ENCODE results near the gene WDR45.

The WDR45 gene

DNA sequence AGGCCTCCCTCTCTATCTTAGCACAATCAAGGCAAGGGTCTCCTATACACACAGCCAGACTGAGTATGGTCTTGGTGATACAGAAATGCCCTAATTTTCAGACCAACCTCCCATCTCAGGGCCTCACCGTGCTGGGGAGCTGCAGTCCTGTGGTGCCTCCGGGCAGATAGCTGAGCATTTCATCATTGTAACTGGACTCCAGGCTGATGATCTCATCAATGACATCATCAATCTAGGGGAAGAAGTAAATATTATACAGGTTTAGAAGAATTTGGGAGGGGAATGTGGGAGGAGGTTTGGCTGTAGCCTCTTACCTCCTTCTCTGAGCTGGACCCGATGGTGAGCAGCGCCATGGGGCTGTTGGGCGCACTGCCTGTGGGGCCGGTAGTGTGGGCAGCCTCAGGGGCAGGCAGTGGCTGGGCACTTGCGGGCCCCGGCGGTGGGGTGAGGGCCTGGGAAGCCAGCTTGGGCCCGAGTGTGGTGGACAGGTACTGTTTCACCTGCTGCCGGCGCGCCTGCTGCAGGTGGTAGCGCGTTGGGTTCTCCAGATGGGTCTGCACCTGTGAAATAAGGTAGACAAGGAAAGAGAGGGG, 41.7 kb downstream of the WDR45 start:
- no peak overlapping the region for H3K4me3 ChIP-seq (ENCODE audit: low read depth, low read length)
- H3K36me3 ChIP-seq (ENCODE audit: control insufficient read depth in 2 of 2, insufficient read depth in 1 of 2, low read length in 2 of 2), result peaks cover 11 to 55% of the 10 kb centered on the region in 2 experiments; a peak in 2 of 3 replicates
- ChIA-PET POLR2A (no interaction called here), CTCF (interaction anchor here (1.4 kb wide), 1 partner anchor 18 kb away, joined by 4 read pairs; no protein-coding TSS in a partner anchor)
- H3K4me1 ChIP-seq (ENCODE audit: control insufficient read depth, insufficient read depth, low read length), result peaks cover 7% of the 10 kb centered on the region
- H3K9me3 ChIP-seq (ENCODE audit: control insufficient read depth, insufficient read depth, low read depth, low read length), result no peaks in the 10 kb centered on the region
- no peak overlapping the region for H3K27ac ChIP-seq (ENCODE audit: extremely low read depth, low read depth, low read length)
- TF ChIP-seq YY1 (tag by site-specific recombination; IDR thresholded peaks at IDR 0.05) (no peak), ZNF660 (tag by site-specific recombination; IDR thresholded peaks at IDR 0.05) (peak; percentile 61; the same call in 1 of the 2 replicates), ZNF658 (tag by site-specific recombination; IDR thresholded peaks at IDR 0.05) (no peak), ZNF24 (tag by site-specific recombination; IDR thresholded peaks at IDR 0.05) (peak; percentile 70; the same call in 1 of the 2 replicates), SP3 (tag by site-specific recombination; IDR thresholded peaks at IDR 0.05) (peak; percentile 21; the same call in 1 of the 2 replicates), REPIN1 (tag by site-specific recombination; IDR thresholded peaks at IDR 0.05; ENCODE audit: low read depth) (no peak), BCL11A (tag by site-specific recombination; IDR thresholded peaks at IDR 0.05; ENCODE audit: low read depth) (no peak), GLIS1 (tag by site-specific recombination; IDR thresholded peaks at IDR 0.05) (0 out of 2 replicates have a peak, but pooled peaks have one; percentile 28), ZNF335 (tag by site-specific recombination; conservative IDR thresholded peaks at IDR 0.05) (peak; percentile 80), ZNF664 (tag by site-specific recombination; IDR thresholded peaks at IDR 0.05) (no peak), GLI4 (tag by site-specific recombination; IDR thresholded peaks at IDR 0.05) (no peak), ZNF366 (tag by site-specific recombination; conservative IDR thresholded peaks at IDR 0.05) (peak; percentile 77), ZBTB20 (tag by site-specific recombination; IDR thresholded peaks at IDR 0.05) (peak; percentile 44; the same call in 1 of the 2 replicates), ZNF843 (tag by site-specific recombination; IDR thresholded peaks at IDR 0.05) (no peak), ZNF169 (tag by site-specific recombination; IDR thresholded peaks at IDR 0.05) (no peak), SP7 (tag by site-specific recombination; IDR thresholded peaks at IDR 0.05) (peak; percentile 58), ZBTB21 (tag by site-specific recombination; IDR thresholded peaks at IDR 0.05) (peak; percentile 97), ZNF629 (tag by site-specific recombination; IDR thresholded peaks at IDR 0.05) (peak; percentile 97), ZNF211 (tag by site-specific recombination; IDR thresholded peaks at IDR 0.05; ENCODE audit: low read depth) (no peak), ZNF555 (tag by site-specific recombination; conservative IDR thresholded peaks at IDR 0.05) (no peak)
- TF ChIP-seq, protein P1, sequence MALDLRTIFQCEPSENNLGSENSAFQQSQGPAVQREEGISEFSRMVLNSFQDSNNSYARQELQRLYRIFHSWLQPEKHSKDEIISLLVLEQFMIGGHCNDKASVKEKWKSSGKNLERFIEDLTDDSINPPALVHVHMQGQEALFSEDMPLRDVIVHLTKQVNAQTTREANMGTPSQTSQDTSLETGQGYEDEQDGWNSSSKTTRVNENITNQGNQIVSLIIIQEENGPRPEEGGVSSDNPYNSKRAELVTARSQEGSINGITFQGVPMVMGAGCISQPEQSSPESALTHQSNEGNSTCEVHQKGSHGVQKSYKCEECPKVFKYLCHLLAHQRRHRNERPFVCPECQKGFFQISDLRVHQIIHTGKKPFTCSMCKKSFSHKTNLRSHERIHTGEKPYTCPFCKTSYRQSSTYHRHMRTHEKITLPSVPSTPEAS (tag by site-specific recombination; IDR thresholded peaks at IDR 0.05), result no peak
- TF ChIP-seq, protein P2, sequence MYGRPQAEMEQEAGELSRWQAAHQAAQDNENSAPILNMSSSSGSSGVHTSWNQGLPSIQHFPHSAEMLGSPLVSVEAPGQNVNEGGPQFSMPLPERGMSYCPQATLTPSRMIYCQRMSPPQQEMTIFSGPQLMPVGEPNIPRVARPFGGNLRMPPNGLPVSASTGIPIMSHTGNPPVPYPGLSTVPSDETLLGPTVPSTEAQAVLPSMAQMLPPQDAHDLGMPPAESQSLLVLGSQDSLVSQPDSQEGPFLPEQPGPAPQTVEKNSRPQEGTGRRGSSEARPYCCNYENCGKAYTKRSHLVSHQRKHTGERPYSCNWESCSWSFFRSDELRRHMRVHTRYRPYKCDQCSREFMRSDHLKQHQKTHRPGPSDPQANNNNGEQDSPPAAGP (tag by site-specific recombination; IDR thresholded peaks at IDR 0.05), result peak; percentile 63; the same call in 1 of the 2 replicates
- TF ChIP-seq, protein P3, sequence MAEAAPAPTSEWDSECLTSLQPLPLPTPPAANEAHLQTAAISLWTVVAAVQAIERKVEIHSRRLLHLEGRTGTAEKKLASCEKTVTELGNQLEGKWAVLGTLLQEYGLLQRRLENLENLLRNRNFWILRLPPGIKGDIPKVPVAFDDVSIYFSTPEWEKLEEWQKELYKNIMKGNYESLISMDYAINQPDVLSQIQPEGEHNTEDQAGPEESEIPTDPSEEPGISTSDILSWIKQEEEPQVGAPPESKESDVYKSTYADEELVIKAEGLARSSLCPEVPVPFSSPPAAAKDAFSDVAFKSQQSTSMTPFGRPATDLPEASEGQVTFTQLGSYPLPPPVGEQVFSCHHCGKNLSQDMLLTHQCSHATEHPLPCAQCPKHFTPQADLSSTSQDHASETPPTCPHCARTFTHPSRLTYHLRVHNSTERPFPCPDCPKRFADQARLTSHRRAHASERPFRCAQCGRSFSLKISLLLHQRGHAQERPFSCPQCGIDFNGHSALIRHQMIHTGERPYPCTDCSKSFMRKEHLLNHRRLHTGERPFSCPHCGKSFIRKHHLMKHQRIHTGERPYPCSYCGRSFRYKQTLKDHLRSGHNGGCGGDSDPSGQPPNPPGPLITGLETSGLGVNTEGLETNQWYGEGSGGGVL (tag by site-specific recombination; IDR thresholded peaks at IDR 0.05), result peak; percentile 79
- TF ChIP-seq, protein P4, sequence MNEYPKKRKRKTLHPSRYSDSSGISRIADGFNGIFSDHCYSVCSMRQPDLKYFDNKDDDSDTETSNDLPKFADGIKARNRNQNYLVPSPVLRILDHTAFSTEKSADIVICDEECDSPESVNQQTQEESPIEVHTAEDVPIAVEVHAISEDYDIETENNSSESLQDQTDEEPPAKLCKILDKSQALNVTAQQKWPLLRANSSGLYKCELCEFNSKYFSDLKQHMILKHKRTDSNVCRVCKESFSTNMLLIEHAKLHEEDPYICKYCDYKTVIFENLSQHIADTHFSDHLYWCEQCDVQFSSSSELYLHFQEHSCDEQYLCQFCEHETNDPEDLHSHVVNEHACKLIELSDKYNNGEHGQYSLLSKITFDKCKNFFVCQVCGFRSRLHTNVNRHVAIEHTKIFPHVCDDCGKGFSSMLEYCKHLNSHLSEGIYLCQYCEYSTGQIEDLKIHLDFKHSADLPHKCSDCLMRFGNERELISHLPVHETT (tag by site-specific recombination; IDR thresholded peaks at IDR 0.05), result peak; percentile 62; the same call in 1 of the 2 replicates
- TF ChIP-seq, protein P5, sequence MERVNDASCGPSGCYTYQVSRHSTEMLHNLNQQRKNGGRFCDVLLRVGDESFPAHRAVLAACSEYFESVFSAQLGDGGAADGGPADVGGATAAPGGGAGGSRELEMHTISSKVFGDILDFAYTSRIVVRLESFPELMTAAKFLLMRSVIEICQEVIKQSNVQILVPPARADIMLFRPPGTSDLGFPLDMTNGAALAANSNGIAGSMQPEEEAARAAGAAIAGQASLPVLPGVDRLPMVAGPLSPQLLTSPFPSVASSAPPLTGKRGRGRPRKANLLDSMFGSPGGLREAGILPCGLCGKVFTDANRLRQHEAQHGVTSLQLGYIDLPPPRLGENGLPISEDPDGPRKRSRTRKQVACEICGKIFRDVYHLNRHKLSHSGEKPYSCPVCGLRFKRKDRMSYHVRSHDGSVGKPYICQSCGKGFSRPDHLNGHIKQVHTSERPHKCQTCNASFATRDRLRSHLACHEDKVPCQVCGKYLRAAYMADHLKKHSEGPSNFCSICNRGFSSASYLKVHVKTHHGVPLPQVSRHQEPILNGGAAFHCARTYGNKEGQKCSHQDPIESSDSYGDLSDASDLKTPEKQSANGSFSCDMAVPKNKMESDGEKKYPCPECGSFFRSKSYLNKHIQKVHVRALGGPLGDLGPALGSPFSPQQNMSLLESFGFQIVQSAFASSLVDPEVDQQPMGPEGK (tag by site-specific recombination; IDR thresholded peaks at IDR 0.05), result peak; percentile 38
- TF ChIP-seq, protein P6, sequence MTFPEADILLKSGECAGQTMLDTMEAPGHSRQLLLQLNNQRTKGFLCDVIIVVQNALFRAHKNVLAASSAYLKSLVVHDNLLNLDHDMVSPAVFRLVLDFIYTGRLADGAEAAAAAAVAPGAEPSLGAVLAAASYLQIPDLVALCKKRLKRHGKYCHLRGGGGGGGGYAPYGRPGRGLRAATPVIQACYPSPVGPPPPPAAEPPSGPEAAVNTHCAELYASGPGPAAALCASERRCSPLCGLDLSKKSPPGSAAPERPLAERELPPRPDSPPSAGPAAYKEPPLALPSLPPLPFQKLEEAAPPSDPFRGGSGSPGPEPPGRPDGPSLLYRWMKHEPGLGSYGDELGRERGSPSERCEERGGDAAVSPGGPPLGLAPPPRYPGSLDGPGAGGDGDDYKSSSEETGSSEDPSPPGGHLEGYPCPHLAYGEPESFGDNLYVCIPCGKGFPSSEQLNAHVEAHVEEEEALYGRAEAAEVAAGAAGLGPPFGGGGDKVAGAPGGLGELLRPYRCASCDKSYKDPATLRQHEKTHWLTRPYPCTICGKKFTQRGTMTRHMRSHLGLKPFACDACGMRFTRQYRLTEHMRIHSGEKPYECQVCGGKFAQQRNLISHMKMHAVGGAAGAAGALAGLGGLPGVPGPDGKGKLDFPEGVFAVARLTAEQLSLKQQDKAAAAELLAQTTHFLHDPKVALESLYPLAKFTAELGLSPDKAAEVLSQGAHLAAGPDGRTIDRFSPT (tag by site-specific recombination; IDR thresholded peaks at IDR 0.05), result peak; percentile 52; the same call in 1 of the 2 replicates
- TF ChIP-seq, protein P7, sequence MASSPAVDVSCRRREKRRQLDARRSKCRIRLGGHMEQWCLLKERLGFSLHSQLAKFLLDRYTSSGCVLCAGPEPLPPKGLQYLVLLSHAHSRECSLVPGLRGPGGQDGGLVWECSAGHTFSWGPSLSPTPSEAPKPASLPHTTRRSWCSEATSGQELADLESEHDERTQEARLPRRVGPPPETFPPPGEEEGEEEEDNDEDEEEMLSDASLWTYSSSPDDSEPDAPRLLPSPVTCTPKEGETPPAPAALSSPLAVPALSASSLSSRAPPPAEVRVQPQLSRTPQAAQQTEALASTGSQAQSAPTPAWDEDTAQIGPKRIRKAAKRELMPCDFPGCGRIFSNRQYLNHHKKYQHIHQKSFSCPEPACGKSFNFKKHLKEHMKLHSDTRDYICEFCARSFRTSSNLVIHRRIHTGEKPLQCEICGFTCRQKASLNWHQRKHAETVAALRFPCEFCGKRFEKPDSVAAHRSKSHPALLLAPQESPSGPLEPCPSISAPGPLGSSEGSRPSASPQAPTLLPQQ (tag by site-specific recombination; IDR thresholded peaks at IDR 0.05), result peak; percentile 75

Data from HEK293 (cell line).